Activated effector memory CD4-positive, alpha-beta T cell treated with anti-CD3 and anti-CD28 coated beads, Interleukin-2, amount 50 U/mL, for 16 hours (primary cell): ENCODE data around the gene GATAD2B.

Experiments
- DNase-seq: peaks from one replicate; pipeline ENCODE4 v3.0.0-alpha.2; 2020

Gene GATAD2B

GRCh38 chr1:153951183-153951582 lies 28.4 kb upstream of the GATAD2B start:
- no peak for DNase-seq

DNA sequence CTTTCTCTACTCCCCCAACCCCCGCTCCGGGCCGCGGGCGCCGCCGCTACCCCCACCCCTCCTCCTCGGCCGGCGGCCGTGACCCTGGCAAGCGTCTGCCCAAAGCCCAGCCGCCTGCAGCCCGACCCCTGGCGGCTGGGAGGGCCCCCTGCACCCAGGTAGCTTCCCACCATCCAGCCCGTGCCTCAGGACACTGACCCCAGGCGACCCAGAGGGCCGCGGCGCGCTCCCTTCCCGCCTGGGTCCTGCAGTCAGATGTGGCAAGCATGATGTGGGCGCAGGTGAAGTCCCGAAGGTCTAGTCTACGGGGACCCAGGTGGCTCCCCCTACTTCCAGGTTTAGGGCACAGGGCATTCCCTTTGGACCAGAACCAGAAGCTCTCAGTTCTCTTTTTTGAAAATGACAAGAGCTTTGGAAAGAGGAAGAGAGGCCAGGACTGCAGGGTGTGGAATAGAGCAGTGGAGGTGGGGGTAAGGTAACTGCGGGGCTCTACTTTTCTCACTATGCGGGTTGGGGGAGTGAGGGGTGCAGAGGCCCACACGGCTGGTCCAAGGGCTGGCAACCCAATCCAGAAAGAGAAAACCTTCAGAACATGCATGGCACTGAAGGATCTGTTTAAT lies 24.0 kb upstream of the GATAD2B start, which contains the start of gene DENND4B:
Gene DENND4B (minus strand): TSS at position 97 of the 620 bp plus-strand sequence. CDS start 2,344 bp downstream, outside the sequence.
- peak; percentile 92 for DNase-seq

- peak; percentile 91 for DNase-seq
Observed at GRCh38 chr1:153945795-153946621, 23.2 kb upstream of the GATAD2B start.

GRCh38 chr1:153945131-153945794 lies 22.5 kb upstream of the GATAD2B start:
- DNase-seq, result peak; percentile 90

DNA sequence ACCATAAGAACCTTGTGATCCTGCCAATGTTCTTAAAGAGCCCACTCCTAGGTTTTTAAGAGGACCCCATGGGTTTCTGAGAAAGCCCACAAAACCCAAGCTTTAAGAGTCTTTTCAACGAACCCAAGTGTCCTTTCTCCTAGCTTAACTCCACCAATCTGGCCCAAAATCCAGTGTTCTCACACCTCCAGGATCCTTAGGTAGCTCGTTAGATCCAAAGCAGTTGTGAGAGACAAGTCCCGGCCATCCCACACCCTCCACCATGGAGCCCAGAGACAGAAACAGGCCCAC lies 22.0 kb upstream of the GATAD2B start:
- DNase-seq, result no peak

DNA sequence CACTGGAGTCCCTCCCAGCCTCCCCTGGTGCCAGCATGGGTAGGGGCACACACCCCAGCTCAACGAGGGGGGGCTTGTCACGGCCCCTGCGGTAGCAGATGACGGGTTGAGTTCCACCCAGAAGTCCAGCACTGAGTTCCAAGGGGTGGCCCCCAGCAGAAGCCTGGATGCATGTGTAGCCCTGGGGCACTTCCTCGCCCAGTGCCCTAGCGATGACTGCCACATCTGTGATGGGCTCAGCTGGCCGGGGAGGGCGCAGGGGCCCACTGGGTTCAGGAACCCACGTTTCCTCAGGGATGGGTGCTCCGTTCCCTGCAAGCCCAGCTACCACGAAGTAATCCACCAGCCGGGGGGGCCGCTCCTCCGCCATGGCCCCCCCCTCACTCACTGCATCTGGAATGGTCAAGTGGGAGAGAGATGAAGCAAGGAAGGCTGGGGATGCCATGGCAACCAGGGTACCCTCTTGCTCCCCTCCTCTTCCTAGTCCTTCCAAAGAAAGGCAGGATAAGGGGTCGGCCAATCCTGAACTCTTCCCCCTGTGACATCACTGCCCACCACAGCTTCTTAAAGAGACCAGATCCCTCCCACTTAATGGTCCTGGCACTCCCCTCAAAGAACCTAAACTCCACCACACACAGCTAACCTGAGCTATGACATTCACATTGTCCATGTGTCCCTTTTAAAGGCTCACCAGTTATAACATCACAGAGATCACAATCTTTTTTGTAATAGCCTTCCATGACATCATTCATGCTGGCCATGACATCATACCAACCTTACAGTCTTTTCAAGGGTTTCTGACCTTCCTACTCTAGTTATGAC lies 21.4 kb upstream of the GATAD2B start:
- DNase-seq, result no peak

- no peak for DNase-seq
Observed at GRCh38 chr1:153942766-153943549, 20.2 kb upstream of the GATAD2B start.

DNA sequence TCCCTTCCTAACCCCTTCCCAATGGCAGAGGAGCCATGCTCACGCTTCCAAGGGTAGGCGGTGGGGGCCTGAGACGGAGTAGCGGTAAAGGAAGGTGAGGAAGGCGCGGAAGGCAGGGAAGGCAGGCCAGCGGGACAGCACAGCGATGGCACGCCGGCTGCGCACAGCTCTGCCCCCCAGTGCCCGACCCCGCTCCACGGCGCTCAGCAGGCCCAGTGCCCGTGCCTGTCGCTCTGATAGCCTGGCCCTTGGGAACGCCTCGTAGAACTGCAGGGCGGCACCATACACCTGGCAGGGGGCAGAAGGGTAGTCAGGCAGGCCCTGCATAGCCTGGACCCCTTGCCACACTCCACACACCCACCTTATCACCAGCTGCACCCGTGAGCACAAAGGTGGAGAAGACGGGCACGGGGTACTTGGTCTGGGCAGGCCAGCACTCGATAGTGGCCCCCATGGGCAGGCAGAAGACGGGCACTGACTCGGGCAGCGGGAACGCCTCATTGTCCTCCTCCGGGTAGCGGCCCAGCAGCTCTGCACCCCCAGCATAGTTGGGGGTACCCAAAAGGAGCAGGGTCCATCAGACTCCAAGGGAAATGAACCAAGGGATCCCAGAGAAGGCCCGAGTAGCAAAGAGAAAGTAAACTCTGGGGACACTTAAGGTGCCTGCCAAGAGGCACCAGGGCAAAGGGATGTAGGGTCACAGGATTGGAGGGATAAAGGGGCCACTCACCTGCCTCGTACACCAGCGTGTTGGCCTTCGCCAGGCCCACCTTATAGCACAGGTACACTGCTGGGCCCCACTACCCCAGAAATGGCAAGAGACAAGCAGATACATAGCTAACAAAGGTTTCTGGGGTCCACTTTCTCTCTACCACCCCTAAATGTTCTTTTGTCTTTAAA lies 19.3 kb upstream of the GATAD2B start:
- no peak for DNase-seq

DNA sequence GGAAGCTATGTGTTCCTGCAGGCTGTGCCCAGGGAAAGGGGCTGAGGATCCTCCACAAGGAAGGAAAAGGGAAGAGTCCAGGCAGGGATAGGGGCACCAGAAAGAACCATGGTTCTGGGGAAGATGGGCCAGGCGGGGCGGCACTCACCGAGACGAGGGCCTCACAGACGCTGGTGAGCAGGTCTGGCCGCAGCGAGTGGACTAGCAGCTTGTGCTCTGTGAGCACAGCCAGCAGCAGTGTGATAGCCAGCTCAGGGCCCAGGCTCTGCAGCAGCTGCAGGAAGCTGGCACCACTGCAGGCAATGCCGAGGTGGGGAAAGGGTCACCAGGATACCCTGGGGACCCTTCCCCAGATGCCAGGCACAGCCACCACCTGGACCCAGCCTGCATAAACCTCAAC lies 18.0 kb upstream of the GATAD2B start:
- DNase-seq, result no peak

DNA sequence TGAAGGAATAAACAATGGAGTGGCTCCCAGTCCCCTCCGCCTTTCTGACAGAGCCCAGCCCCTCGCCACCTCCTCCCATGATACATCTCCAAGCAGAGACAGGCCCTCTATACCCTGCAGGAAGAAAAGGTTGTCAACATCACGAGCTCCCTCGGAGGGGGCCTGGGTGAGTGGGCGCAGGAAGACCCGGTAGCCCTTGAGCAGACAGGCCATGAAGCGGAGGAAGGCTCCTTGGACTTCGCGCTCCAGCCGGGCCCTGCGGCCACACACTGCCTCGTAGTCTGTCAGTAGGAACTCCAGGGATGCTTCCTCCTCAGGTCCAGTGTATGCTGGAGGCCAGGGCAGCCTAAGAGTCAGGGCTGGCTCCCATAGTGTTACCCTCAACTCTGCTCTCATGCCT lies 16.7 kb upstream of the GATAD2B start:
- DNase-seq, result no peak

GRCh38 chr1:153938996-153939395 lies 16.2 kb upstream of the GATAD2B start:
- no peak for DNase-seq

DNA sequence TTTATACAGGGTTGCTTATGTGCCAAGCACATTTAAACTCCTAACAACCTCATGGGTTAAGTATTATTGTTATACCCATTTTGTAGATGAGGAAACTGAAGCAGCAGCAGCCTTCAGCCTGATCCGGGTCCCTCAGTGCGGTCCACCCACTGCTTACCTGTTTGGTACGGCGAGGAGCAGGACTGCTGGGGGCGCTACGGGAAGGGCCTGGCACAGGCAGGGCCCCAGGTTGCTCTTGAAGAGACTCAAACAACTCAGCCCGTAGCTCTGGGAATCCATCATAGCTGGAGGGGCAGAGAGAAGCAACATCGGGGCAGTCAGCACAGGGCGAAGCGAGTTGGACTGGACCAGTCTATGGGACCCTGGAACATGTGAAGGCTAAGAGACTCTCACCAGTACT lies 14.6 kb upstream of the GATAD2B start:
- DNase-seq, result no peak

GRCh38 chr1:153936011-153936802 lies 13.4 kb upstream of the GATAD2B start:
- no peak for DNase-seq

GRCh38 chr1:153934746-153935145 lies 12.0 kb upstream of the GATAD2B start:
- DNase-seq, result peak; percentile 58

DNA sequence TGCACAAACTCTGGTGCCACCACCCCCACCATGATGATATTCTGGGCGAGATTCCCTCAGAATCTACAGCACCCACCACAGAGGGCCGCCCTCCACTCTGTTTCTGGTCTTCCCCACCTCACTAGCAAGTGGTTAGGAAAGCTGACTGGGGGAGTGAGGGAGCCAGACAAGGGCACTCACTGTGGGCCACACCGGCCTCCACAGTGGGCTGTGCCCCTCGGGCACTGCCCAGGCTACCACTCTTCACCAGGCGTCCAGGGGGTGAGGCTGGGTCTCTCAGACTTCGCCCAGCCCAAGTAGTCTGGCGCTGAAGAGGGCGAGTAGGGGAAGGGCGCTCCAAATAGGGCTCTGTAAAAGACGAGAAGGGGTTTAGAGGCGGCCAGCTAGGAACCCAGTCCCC lies 11.2 kb upstream of the GATAD2B start:
- peak; percentile 52 for DNase-seq

- no peak for DNase-seq
Observed at GRCh38 chr1:153933430-153933829, 10.7 kb upstream of the GATAD2B start.

GRCh38 chr1:153932156-153933131 lies 9.7 kb upstream of the GATAD2B start:
- DNase-seq, result peak; percentile 33

DNA sequence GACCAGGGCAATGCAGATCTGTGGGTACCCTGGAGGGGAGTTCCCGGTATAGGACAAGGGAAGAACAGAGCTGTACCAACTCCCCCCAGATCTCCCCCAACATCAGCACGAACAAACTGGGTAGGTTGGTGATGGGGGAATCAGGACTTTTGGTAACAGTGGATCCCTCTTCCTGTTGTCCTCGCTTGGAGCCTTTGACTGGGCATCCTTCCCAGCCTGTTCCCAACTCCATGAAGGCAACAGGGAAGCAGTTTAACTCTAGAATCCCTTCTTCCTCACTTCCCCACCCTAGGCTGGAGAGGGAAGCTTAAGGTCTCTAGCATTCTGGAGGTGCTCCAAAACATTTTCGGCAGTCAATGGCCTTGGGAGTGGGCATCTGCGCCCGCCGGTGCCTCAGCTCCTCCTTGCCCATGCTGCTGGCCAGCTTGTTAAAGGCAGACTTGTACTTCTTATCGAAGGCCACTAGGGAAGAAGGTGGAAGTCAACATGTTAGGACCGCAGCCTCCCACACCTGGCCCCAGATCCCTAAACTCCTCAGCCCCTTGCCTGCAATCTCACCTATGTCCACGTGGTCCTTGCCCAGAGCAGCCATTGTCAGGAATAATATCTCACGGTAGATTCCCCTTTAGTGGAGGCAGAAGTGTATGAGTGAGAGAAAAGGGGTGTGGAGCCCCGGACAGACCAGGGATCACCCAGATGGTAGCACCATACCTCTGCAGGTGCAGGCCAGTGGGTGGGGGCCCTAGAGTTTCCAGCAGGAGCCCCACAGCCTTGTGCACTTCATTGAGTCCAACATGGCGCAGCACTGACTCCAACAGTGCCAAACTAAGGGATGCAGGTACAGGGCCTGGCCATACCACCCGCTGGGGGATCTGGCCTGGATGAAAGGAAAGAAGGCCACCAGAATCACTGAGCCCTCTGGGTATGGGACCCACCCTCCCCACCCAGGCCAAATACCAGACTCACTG lies 7.5 kb upstream of the GATAD2B start:
- peak; percentile 55 for DNase-seq
